OCI-LY7 (cell line): ENCODE data around the gene ZNF681. TPM values are rescaled to one million over a fixed set of nuclear protein-coding genes. Genes with fewer than 3 reads are reported as not detected.
"Not testable (repeated sequence)": the region's sequence is repeated elsewhere in the genome, so short reads cannot be mapped to it uniquely, and the experiment has no call there.

Experiments
- BruUV-seq: library from RNA; stranded (reverse); fragments of 400-500 nt; replicated peaks from 2 replicates; lab custom pipeline; 2021; lab: Mats Ljungman, UMichigan
- CTCF ChIA-PET: fragments of 300-600 bp; sonication (Branson Sonifier 250); formaldehyde crosslinking; loops from one replicate; lab custom pipeline; 2022; ENCODE audit warnings: antibody characterized with exemption; ENCODE audit not compliant: unreplicated experiment; lab: Charles Lee
- POLR2A ChIA-PET: fragments of 300-600 bp; sonication (Branson Sonifier 250); formaldehyde crosslinking; loops from one replicate; lab custom pipeline; 2022; ENCODE audit warnings: antibody characterized with exemption; lab: Charles Lee
- DNase-seq: peaks from one replicate; pipeline ENCODE4 v3.0.0-alpha.2; 2015; ENCODE audit warnings: low spot score
- H2AFZ ChIP-seq: fragments of 200-600 bp; sonication (generic), shearing (Covaris generic); 2 replicates; pipeline ENCODE4 v1.6.1; 2014; ENCODE audit warnings: mild to moderate bottlenecking, antibody characterized with exemption, low read length, moderate library complexity
- H3K27ac ChIP-seq: fragments of 200-600 bp; sonication (generic); 2 replicates; pipeline ENCODE4 v1.5.1; 2014; ENCODE audit warnings: mixed run types, low read depth, mild to moderate bottlenecking, moderate library complexity, low read length, inconsistent platforms; ENCODE audit not compliant: poor library complexity, severe bottlenecking
- H3K36me3 ChIP-seq: fragments of 200-600 bp; sonication (generic); 2 replicates; pipeline ENCODE4 v1.6.1; 2014; ENCODE audit warnings: mild to moderate bottlenecking, antibody characterized with exemption, low read length, moderate library complexity, mixed read lengths; ENCODE audit not compliant: insufficient read depth
- H3K4me1 ChIP-seq: fragments of 200-600 bp; sonication (generic); 2 replicates; pipeline ENCODE4 v1.5.1; 2014; ENCODE audit warnings: mild to moderate bottlenecking, low read length; ENCODE audit not compliant: insufficient read depth, poor library complexity, severe bottlenecking
- H3K4me2 ChIP-seq: fragments of 200-600 bp; sonication (generic); 2 replicates; pipeline ENCODE4 v1.6.1; 2014; ENCODE audit warnings: mild to moderate bottlenecking, low read length
- H3K4me3 ChIP-seq: fragments of 200-600 bp; sonication (generic); 2 replicates; pipeline ENCODE4 v1.5.1; 2014; ENCODE audit warnings: mild to moderate bottlenecking, low read depth, low read length; ENCODE audit not compliant: poor library complexity, severe bottlenecking
- H3K79me2 ChIP-seq: fragments of 200-600 bp; sonication (generic); 2 replicates; pipeline ENCODE4 v1.6.1; 2016; ENCODE audit warnings: low read depth, mild to moderate bottlenecking, low read length, moderate library complexity, mixed read lengths; ENCODE audit not compliant: insufficient read depth
- H3K9me2 ChIP-seq: fragments of 200-600 bp; sonication (generic); 2 replicates; pipeline ENCODE4 v1.6.1; 2016; ENCODE audit warnings: mild to moderate bottlenecking, low read length, mixed read lengths; ENCODE audit not compliant: insufficient read depth
- H3K9me3 ChIP-seq: fragments of 200-600 bp; sonication (generic); 2 replicates; pipeline ENCODE4 v1.6.1; 2014; ENCODE audit warnings: mild to moderate bottlenecking, mixed run types, low read length, mixed read lengths
- H4K20me1 ChIP-seq: fragments of 200-600 bp; sonication (generic); 2 replicates; pipeline ENCODE4 v1.6.1; 2014; ENCODE audit warnings: mild to moderate bottlenecking, antibody characterized with exemption, low read length, moderate library complexity, mixed read lengths; ENCODE audit not compliant: insufficient read depth
- CTCF ChIP-seq: fragments of 200-600 bp; sonication (generic); conservative IDR thresholded peaks from 2 replicates; pipeline ENCODE4 v1.5.1; 2014; ENCODE audit warnings: mild to moderate bottlenecking, antibody characterized with exemption, low read length, moderate library complexity, mixed read lengths
- EZH2phosphoT487 ChIP-seq: fragments of 200-600 bp; sonication (generic); IDR thresholded peaks from 2 replicates; pipeline ENCODE4 v1.6.1; 2018; ENCODE audit warnings: low read depth, borderline replicate concordance, mild to moderate bottlenecking, mixed run types, antibody characterized with exemption, low read length, moderate library complexity, mixed read lengths
- intact Hi-C: fragments of 100-400 bp; cut with micrococcal nuclease; formaldehyde crosslinking; loops from one replicate; pipeline ENCODE4 v1.10.0; 2022; ENCODE audit not compliant: unreplicated experiment
- total RNA-seq, 2 experiments: library from RNA; depleted of rRNA in 1 of 2; stranded (reverse); fragments of >200 nt in 1 of 2; shearing (Covaris generic) in 1 of 2; gene quantifications; 2 replicates each; pipeline ENCODE4 v1.2.3, GENCODE V29; 2014 to 2022

ZNF681 gene
- total RNA-seq, 2 experiments from 2014 or later = 4.3 to 6.2 TPM

- no peaks in the 10 kb centered on the region for H3K9me2 ChIP-seq
- no peak for DNase-seq
- CTCF ChIA-PET = no interaction called here
- POLR2A ChIA-PET = no interaction called here
- no peaks in the 10 kb centered on the region for H3K79me2 ChIP-seq
- H4K20me1 ChIP-seq = no peaks in the 10 kb centered on the region
- H3K9me3 ChIP-seq = no peaks in the 10 kb centered on the region
- H3K36me3 ChIP-seq = no peaks in the 10 kb centered on the region
- no TSS peak for BruUV-seq
- no peak overlapping the region for H3K4me3 ChIP-seq
- no peak overlapping the region for H2AFZ ChIP-seq
- TF ChIP-seq EZH2phosphoT487 = no peak
- TF ChIP-seq CTCF = no peak
- no peak overlapping the region for H3K27ac ChIP-seq
- H3K4me1 ChIP-seq = no peaks in the 10 kb centered on the region
- H3K4me2 ChIP-seq = no peak overlapping the region
- intact Hi-C loops = no loop called here
Measured at GRCh38 chr19:23706657-23707056, 52.0 kb downstream of the ZNF681 start.

GRCh38 chr19:23699521-23699860, 59.2 kb downstream of the ZNF681 start:
- H2AFZ ChIP-seq = no peak overlapping the region
- intact Hi-C loops = no loop called here
- no peak overlapping the region for H3K27ac ChIP-seq
- H3K79me2 ChIP-seq = no peaks in the 10 kb centered on the region
- no peaks in the 10 kb centered on the region for H4K20me1 ChIP-seq
- H3K9me3 ChIP-seq = no peaks in the 10 kb centered on the region
- ChIA-PET POLR2A (interaction anchor here (0.6 to 0.7 kb wide), 2 partner anchors 32 to 47 kb away, joined by 3 read pairs; no protein-coding TSS in a partner anchor), CTCF (no interaction called here)
- no TSS peak for BruUV-seq
- no peaks in the 10 kb centered on the region for H3K36me3 ChIP-seq
- H3K9me2 ChIP-seq = no peaks in the 10 kb centered on the region
- no peaks in the 10 kb centered on the region for H3K4me1 ChIP-seq
- no peak overlapping the region for H3K4me2 ChIP-seq
- TF ChIP-seq CTCF (no peak), EZH2phosphoT487 (no peak)
- H3K4me3 ChIP-seq = no peak overlapping the region
- no peak for DNase-seq

- TF ChIP-seq EZH2phosphoT487 = no peak
- no peak for TF ChIP-seq CTCF
- no peaks in the 10 kb centered on the region for H3K9me3 ChIP-seq
- H4K20me1 ChIP-seq = no peaks in the 10 kb centered on the region
- intact Hi-C loops = no loop called here
- ChIA-PET POLR2A (interaction anchor here (0.7 kb wide), 1 partner anchor 32 kb away, joined by 3 read pairs; no protein-coding TSS in a partner anchor), CTCF (no interaction called here)
- no TSS peak for BruUV-seq
- no peak overlapping the region for H3K4me3 ChIP-seq
- no peaks in the 10 kb centered on the region for H3K4me1 ChIP-seq
- no peak overlapping the region for H3K27ac ChIP-seq
- no peak overlapping the region for H2AFZ ChIP-seq
- no peak overlapping the region for H3K4me2 ChIP-seq
- no peaks in the 10 kb centered on the region for H3K36me3 ChIP-seq
- no peak for DNase-seq
- H3K79me2 ChIP-seq = no peaks in the 10 kb centered on the region
- no peaks in the 10 kb centered on the region for H3K9me2 ChIP-seq
Measured at GRCh38 chr19:23698711-23699520, 59.8 kb downstream of the ZNF681 start.

GRCh38 chr19:23692937-23693336, 65.8 kb downstream of the ZNF681 start:
- BruUV-seq, H3K4me1 ChIP-seq, H3K4me3 ChIP-seq, H4K20me1 ChIP-seq, H3K79me2 ChIP-seq, H3K4me2 ChIP-seq, intact Hi-C loops, H3K36me3 ChIP-seq, H3K27ac ChIP-seq, CTCF ChIA-PET, POLR2A ChIA-PET, H3K9me2 ChIP-seq, DNase-seq, H2AFZ ChIP-seq: not testable (repeated sequence)
- H3K9me3 ChIP-seq = peaks cover 11% of the 10 kb centered on the region; the same call in 1 of the 2 replicates
